ENCODE results near the gene C13orf46.

Gene C13orf46

GRCh38 chr13:113970810-113971470, 2.9 kb downstream of the C13orf46 start:
- Mint-ChIP-seq H3K27me3 (ENCODE audit: low read depth) (no peaks in the 10 kb centered on the region), H3K4me1 (no peaks in the 10 kb centered on the region), H3K9me3 (no peaks in the 10 kb centered on the region), H3K4me3 (no peak overlapping the region), H3K36me3 (ENCODE audit: low read depth) (peaks cover 4% of the 10 kb centered on the region), H3K27ac (no peak overlapping the region)
- no peak for TF ChIP-seq CTCF (IDR thresholded peaks at IDR 0.05; ENCODE audit: unreplicated experiment in 3 of 3)

DNA sequence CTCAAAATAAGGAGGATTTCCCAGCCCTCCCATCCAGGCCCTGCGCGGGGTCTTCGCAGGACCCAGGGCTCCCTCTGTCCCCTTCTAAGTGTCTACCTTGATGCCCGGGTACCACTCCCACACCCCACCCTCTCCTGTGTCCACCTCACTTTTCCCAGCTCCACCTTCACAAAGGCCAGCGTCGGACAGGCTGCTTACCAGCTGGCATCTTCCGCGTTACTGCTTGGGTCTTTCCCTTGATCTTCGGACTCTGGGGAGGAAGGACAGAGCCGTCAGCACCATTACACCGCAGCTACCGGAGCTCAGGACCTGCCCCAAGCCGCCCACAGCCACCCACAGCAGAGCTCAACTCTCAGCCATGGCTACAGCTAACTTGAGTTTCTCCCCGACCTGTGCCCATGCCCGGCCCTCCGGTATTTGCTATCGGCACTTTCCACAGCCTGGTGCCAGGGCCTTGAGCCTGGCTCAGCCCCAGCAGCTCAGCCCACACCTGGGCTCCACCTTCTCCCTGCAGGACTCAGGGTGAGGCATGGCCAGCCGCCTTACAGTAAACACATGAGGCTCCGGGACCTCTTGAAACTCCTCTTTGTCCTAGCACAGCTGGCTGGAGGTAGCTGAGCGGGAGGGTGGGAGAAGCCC, 3.8 kb downstream of the C13orf46 start:
- no peaks in the 10 kb centered on the region for H3K27me3 Mint-ChIP-seq (ENCODE audit: low read depth)
- H3K4me3 Mint-ChIP-seq: no peak overlapping the region
- no peaks in the 10 kb centered on the region for H3K36me3 Mint-ChIP-seq (ENCODE audit: low read depth)
- no peak overlapping the region for H3K27ac Mint-ChIP-seq
- no peaks in the 10 kb centered on the region for H3K9me3 Mint-ChIP-seq
- H3K4me1 Mint-ChIP-seq: no peaks in the 10 kb centered on the region
- TF ChIP-seq CTCF (IDR thresholded peaks at IDR 0.05; ENCODE audit: unreplicated experiment in 3 of 3): no peak

DNA sequence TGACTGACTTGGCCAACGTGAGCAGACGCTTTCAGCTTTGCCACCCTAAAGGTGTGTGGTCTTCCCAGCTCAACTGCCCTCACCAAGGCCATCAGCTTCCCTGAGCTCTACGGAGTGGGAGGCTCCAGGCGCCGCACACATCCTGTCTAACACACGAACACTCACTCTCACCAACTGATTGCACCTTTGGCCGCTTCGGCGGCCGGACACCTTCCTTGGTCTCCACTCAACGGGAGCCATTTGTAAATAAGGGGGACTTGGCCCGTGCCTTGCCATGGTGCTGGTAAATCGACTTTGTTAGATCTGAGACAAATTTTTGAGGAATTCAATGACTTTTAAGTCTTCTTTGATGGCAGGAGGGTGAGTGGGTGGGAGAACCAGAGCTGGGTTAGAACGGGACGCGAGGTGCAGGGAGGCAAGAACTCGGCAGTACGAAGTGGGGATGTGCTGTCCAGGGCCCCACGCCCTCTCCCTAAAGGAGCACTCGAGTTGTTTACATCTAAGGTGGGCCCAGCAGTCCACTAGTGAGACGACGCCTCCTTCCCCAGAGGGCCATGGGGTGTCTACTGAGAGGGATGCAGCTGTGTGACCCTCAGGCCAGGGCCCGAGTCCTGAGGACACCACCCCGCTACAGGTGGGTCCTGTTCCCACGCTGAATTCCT, 4.4 kb downstream of the C13orf46 start:
- H3K9me3 Mint-ChIP-seq: no peaks in the 10 kb centered on the region
- H3K27ac Mint-ChIP-seq: no peak overlapping the region
- no peaks in the 10 kb centered on the region for H3K36me3 Mint-ChIP-seq (ENCODE audit: low read depth)
- no peaks in the 10 kb centered on the region for H3K27me3 Mint-ChIP-seq (ENCODE audit: low read depth)
- no peak for TF ChIP-seq CTCF (IDR thresholded peaks at IDR 0.05; ENCODE audit: unreplicated experiment in 3 of 3)
- H3K4me3 Mint-ChIP-seq: no peak overlapping the region
- no peaks in the 10 kb centered on the region for H3K4me1 Mint-ChIP-seq

GRCh38 chr13:113968463-113969310, 5.2 kb downstream of the C13orf46 start:
- H3K4me1 Mint-ChIP-seq: no peaks in the 10 kb centered on the region
- no peaks in the 10 kb centered on the region for H3K36me3 Mint-ChIP-seq (ENCODE audit: low read depth)
- no peak overlapping the region for H3K4me3 Mint-ChIP-seq
- H3K27ac Mint-ChIP-seq: no peak overlapping the region
- H3K27me3 Mint-ChIP-seq (ENCODE audit: low read depth): no peaks in the 10 kb centered on the region
- no peaks in the 10 kb centered on the region for H3K9me3 Mint-ChIP-seq
- TF ChIP-seq CTCF (IDR thresholded peaks at IDR 0.05; ENCODE audit: unreplicated experiment in 3 of 3): no peak

DNA sequence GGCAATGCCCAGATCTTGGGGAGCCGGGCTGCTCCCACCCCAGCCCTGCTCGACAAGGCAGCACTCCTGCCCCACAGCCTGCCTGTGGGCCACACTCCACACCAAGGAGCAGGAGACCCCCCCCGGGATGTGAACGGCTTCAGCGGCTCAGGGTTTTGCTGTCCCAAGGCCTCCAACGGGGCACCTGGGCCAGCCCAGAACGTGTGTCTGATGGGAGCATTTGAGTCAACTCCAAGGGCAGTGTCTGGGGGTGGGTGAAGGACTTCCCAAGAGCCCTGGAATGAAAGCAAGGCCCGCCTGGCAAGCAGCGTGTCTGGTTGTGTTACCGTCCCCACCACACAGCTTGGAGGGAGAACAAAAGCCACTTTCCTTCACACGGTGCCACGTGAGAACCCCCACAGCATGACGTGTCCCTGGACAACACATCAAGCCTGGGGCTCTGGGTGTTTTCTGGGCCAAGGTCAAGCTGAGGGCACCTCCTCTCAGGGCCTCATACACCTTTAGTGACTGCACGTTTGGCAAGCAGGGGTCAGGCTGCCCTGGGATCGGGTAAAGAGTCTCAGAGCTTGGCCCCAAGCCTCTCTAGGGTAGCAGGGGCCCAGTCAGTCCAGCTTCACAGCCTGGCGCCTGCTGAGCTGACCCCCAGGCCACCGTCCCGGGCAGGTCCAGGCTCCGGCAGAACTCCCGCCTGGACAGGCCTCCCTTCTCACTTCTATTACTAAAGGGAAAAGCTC, 6.0 kb downstream of the C13orf46 start:
- no peak overlapping the region for H3K27ac Mint-ChIP-seq
- no peak overlapping the region for H3K4me3 Mint-ChIP-seq
- H3K36me3 Mint-ChIP-seq (ENCODE audit: low read depth): no peaks in the 10 kb centered on the region
- no peaks in the 10 kb centered on the region for H3K27me3 Mint-ChIP-seq (ENCODE audit: low read depth)
- H3K9me3 Mint-ChIP-seq: no peaks in the 10 kb centered on the region
- no peak for TF ChIP-seq CTCF (IDR thresholded peaks at IDR 0.05; ENCODE audit: unreplicated experiment in 3 of 3)
- no peaks in the 10 kb centered on the region for H3K4me1 Mint-ChIP-seq
